IMR-90 (cell line): Measurements from ENCODE around the gene UBE3B. TPM values are rescaled to one million over a fixed set of nuclear protein-coding genes. Genes with fewer than 3 reads are reported as not detected.

Experiments
- ATAC-seq: fragments of 200-7000 bp; cut with Tn5 transposase; 2 replicates; pipeline ENCODE4 v1.9.1; 2020; ENCODE audit warnings: low read depth, mild to moderate bottlenecking, moderate library complexity
- BruUV-seq: library from RNA; stranded (reverse); fragments of 400-500 nt; replicated peaks from 2 replicates; lab custom pipeline; 2021; lab: Mats Ljungman, UMichigan
- CTCF ChIA-PET: fragments of 300-600 bp; formaldehyde crosslinking; extraction: SDS; loops from one replicate; lab custom pipeline; 2021; ENCODE audit warnings: antibody characterized with exemption; lab: Yijun Ruan, JAX
- POLR2A ChIA-PET: fragments of 300-600 bp; sonication (Branson Sonifier 250); formaldehyde crosslinking; loops from one replicate; lab custom pipeline; 2022; ENCODE audit warnings: antibody characterized with exemption; ENCODE audit not compliant: unreplicated experiment; lab: Charles Lee
- DNase-seq: peaks from one replicate; pipeline ENCODE4 v3.0.0; 2013
- H2AFZ ChIP-seq: replicated peaks from 2 replicates; pipeline ENCODE3; 2013; ENCODE audit warnings: low read length, mild to moderate bottlenecking; ENCODE audit not compliant: poor library complexity
- H2AK5ac ChIP-seq: 2 replicates; pipeline ENCODE4 v1.6.1; 2013; ENCODE audit warnings: low read depth, low read length, inconsistent platforms
- H2AK9ac ChIP-seq: replicated peaks from 2 replicates; pipeline ENCODE3; 2013; ENCODE audit warnings: mild to moderate bottlenecking, low read depth, low read length, moderate library complexity; ENCODE audit not compliant: poor library complexity
- H2BK120ac ChIP-seq: 2 replicates; pipeline ENCODE4 v1.6.1; 2013; ENCODE audit warnings: low read depth, low read length, inconsistent platforms
- H2BK15ac ChIP-seq: 3 replicates; pipeline ENCODE4 v1.6.1; 2013; ENCODE audit warnings: low read depth, low read length, inconsistent platforms
- H2BK20ac ChIP-seq: 2 replicates; pipeline ENCODE4 v1.6.1; 2013; ENCODE audit warnings: low read depth, mild to moderate bottlenecking, inconsistent platforms, low read length, moderate library complexity
- H2BK5ac ChIP-seq: 2 replicates; pipeline ENCODE4 v1.6.1; 2013; ENCODE audit warnings: mild to moderate bottlenecking, low read depth, low read length, inconsistent platforms; ENCODE audit not compliant: poor library complexity, severe bottlenecking
- H3K14ac ChIP-seq: replicated peaks from 2 replicates; pipeline ENCODE4 v1.6.1; 2013; ENCODE audit warnings: low read depth, low read length, inconsistent platforms
- H3K18ac ChIP-seq: 2 replicates; pipeline ENCODE4 v1.6.1; 2013; ENCODE audit warnings: low read depth, low read length, control low read depth
- H3K23ac ChIP-seq: 2 replicates; pipeline ENCODE4 v1.6.1; 2013; ENCODE audit warnings: low read depth, low read length, inconsistent platforms
- H3K27ac ChIP-seq: 2 replicates; pipeline ENCODE4 v1.5.1; 2013; ENCODE audit warnings: mild to moderate bottlenecking, control low read depth, low read length; ENCODE audit not compliant: insufficient read depth
- H3K27me3 ChIP-seq: 2 replicates; pipeline ENCODE4 v1.6.1; 2013; ENCODE audit warnings: low read length; ENCODE audit not compliant: control insufficient read depth, insufficient read depth
- H3K36me3 ChIP-seq: 2 replicates; pipeline ENCODE4 v1.6.1; 2013; ENCODE audit warnings: low read length, mixed read lengths; ENCODE audit not compliant: control insufficient read depth, insufficient read depth
- H3K4ac ChIP-seq: 2 replicates; pipeline ENCODE4 v1.6.1; 2013; ENCODE audit warnings: low read depth, low read length, inconsistent platforms
- H3K4me1 ChIP-seq: 2 replicates; pipeline ENCODE4 v1.6.1; 2013; ENCODE audit warnings: low read length, mixed read lengths; ENCODE audit not compliant: control insufficient read depth, insufficient read depth
- H3K4me2 ChIP-seq: 2 replicates; pipeline ENCODE4 v1.6.1; 2013; ENCODE audit warnings: low read depth, mild to moderate bottlenecking, control low read depth, low read length, moderate library complexity
- H3K4me3 ChIP-seq: 2 replicates; pipeline ENCODE4 v1.5.1; 2013; ENCODE audit warnings: low read depth, mild to moderate bottlenecking, control low read depth, low read length, moderate library complexity; ENCODE audit not compliant: insufficient read depth
- H3K56ac ChIP-seq: 2 replicates; pipeline ENCODE4 v1.6.1; 2013; ENCODE audit warnings: low read length, inconsistent platforms; ENCODE audit not compliant: insufficient read depth; ENCODE audit errors: extremely low read depth
- H3K79me1 ChIP-seq, 2 experiments: 2 replicates each; pipeline ENCODE4 v1.6.1; 2013; ENCODE audit warnings: low read length in 2 of 2, inconsistent platforms in 1 of 2, low read depth in 1 of 2
- H3K9ac ChIP-seq: 2 replicates; pipeline ENCODE4 v1.6.1; 2013; ENCODE audit warnings: low read depth, low read length, control low read depth
- H3K9me1 ChIP-seq: 2 replicates; pipeline ENCODE4 v1.6.1; 2013; ENCODE audit warnings: low read length, inconsistent platforms; ENCODE audit not compliant: insufficient read depth
- H3K9me3 ChIP-seq: 2 replicates; pipeline ENCODE4 v1.6.1; 2013; ENCODE audit warnings: low read length; ENCODE audit not compliant: control insufficient read depth, insufficient read depth
- H4K20me1 ChIP-seq: 2 replicates; pipeline ENCODE4 v1.6.1; 2013; ENCODE audit warnings: low read length, inconsistent platforms; ENCODE audit not compliant: insufficient read depth
- H4K5ac ChIP-seq: 2 replicates; pipeline ENCODE4 v1.6.1; 2013; ENCODE audit warnings: mild to moderate bottlenecking, low read depth, low read length, control low read depth
- H4K8ac ChIP-seq, 2 experiments: 2 replicates each; pipeline ENCODE4 v1.6.1; 2013; ENCODE audit warnings: low read depth in 2 of 2, low read length in 2 of 2, control low read depth in 1 of 2, inconsistent platforms in 1 of 2
- H4K91ac ChIP-seq: 2 replicates; pipeline ENCODE4 v1.6.1; 2013; ENCODE audit warnings: low read depth, low read length, inconsistent platforms; ENCODE audit not compliant: insufficient read depth
- BHLHE40 ChIP-seq: fragments of 150-350 bp; IDR thresholded peaks from 2 replicates; pipeline ENCODE4 v1.6.1; 2016; ENCODE audit warnings: mild to moderate bottlenecking, low read depth, low read length
- CEBPB ChIP-seq: IDR thresholded peaks from 2 replicates; pipeline ENCODE4 v1.6.1; 2012; ENCODE audit warnings: low read depth, low read length, improper control_type of control experiment
- MAFK ChIP-seq: IDR thresholded peaks from 2 replicates; pipeline ENCODE4 v1.6.1; 2012; ENCODE audit warnings: low read depth, low read length, improper control_type of control experiment
- MAZ ChIP-seq: IDR thresholded peaks from 2 replicates; pipeline ENCODE4 v1.6.1; 2012; ENCODE audit warnings: low read depth, mild to moderate bottlenecking, low read length, improper control_type of control experiment, moderate library complexity, borderline replicate concordance
- MXI1 ChIP-seq: IDR thresholded peaks from 2 replicates; pipeline ENCODE4 v1.6.1; 2012; ENCODE audit warnings: low read depth, mild to moderate bottlenecking, low read length, moderate library complexity, borderline replicate concordance
- POLR2A ChIP-seq: IDR thresholded peaks from 2 replicates; pipeline ENCODE4 v1.6.1; 2012; ENCODE audit warnings: mild to moderate bottlenecking, low read depth, low read length
- RAD21 ChIP-seq: IDR thresholded peaks from 2 replicates; pipeline ENCODE4 v1.6.1; 2012; ENCODE audit warnings: low read length, improper control_type of control experiment
- RCOR1 ChIP-seq: IDR thresholded peaks from 2 replicates; pipeline ENCODE4 v1.6.1; 2012; ENCODE audit warnings: mild to moderate bottlenecking, low read length, improper control_type of control experiment; ENCODE audit not compliant: insufficient replicate concordance
- WGBS, 2 experiments: methylation state at CpG; one replicate each; pipeline versions ENCODE4 v1.1.5 to v1.1.7; 2013; ENCODE audit warnings: missing lambda C conversion rate in 2 of 2; ENCODE audit not compliant: insufficient read length in 1 of 2; ENCODE audit errors: extremely low coverage in 2 of 2; 5-methylcytosine and 5-hydroxymethylcytosine counted together
- dilution Hi-C: fragments of 300-500 bp; cut with HindIII; formaldehyde crosslinking; loops from one replicate; pipeline ENCODE4 v1.14.3; 2018; ENCODE audit warnings: low sequenced_read_pairs; ENCODE audit not compliant: unreplicated experiment
- in situ Hi-C: fragments of 300-500 bp; cut with MboI; formaldehyde crosslinking; loops from 3 replicates; pipeline ENCODE4 v1.14.3; 2019; ENCODE audit warnings: low sequenced_read_pairs, inconsistent platforms, mixed read lengths
- intact Hi-C: fragments of 100-400 bp; cut with micrococcal nuclease; formaldehyde crosslinking; loops from 2 replicates; pipeline ENCODE4 v1.10.0; 2022
- polyA plus RNA-seq, 3 experiments: library from polyadenylated mRNA; depleted of rRNA; stranded (reverse); fragments of >200 nt; gene quantifications; 2 replicates each; pipeline ENCODE4 v1.2.3, GENCODE V29; 2012; ENCODE audit warnings: low replicate concordance in 1 of 3
- total RNA-seq: library from RNA; depleted of rRNA; stranded (reverse); fragments of >200 nt; gene quantifications from 2 replicates; pipeline ENCODE4 v1.2.3, GENCODE V29; 2012

UBE3B gene
- total and polyA plus RNA-seq, 2 of the 4 experiments (the other 2 are of a cell fraction), result 18.8 to 24.9 TPM

DNA sequence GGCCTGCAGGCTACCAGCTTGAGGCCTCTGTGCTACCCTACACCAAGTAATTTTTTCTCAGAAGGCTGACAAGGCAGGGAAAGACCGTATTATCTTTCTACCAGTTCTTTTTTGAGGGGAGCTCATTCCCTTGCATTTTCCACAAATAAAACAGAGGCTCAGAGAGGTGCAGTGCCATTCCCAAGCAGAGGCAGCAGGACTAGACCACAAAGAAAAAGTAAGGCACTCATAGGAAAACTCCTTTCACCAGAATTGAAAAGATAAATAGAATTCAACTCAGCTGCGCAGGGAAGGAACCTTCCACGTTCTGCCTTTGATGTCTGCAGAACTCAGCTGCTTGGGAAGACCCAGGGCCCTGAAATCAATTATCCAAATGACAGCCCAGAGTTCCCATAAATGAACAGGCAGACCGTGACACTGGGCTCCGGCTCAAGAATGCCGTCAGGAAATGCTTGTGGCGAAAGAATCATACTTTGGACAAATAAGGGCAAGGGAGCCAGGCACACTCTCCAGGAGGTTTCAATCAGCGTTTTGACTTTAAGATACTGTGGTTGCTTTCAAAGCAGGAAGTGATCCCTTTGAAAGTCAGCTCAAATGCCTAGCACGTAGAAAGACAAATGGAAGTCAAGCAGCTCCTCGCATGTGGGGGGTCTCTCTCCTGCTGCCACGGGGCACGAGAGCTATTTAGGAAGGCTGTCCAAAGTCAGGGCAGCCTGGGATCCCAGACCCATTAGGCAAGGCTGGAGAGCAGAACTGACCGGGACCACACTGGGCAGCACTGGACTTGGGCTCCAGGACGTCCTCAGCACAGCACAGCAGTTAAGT is 14.4 kb upstream of the UBE3B start:
- H2BK15ac ChIP-seq, result peak overlapping the region; percentile 87
- peak; percentile 98 for DNase-seq
- TF ChIP-seq BHLHE40 (peak; percentile 79), MAZ (no peak), MAFK (peak; percentile 36; the same call in 1 of the 2 replicates), CEBPB (peak; percentile 53), MXI1 (0 out of 2 replicates have a peak, but pooled peaks have one; percentile 40), RAD21 (no peak), POLR2A (peak; percentile 84), RCOR1 (no peak)
- intact Hi-C loops (loop anchor here (2.0 kb wide), 1 partner anchor 14 kb away; the partner anchor contains the start of genes KCTD10 and UBE3B), dilution Hi-C loops (no loop called here), in situ Hi-C loops (no loop called here)
- peaks cover 29 to 81% of the 10 kb centered on the region in 2 experiments for H3K79me1 ChIP-seq
- peak overlapping the region; percentile 99 for H3K27ac ChIP-seq
- H3K18ac ChIP-seq, result peak overlapping the region; percentile 87
- peak overlapping the region; percentile 86 for H2AK9ac ChIP-seq
- H2AFZ ChIP-seq, result peak overlapping the region; percentile 79
- peaks cover 48% of the 10 kb centered on the region for H3K9me1 ChIP-seq
- H3K23ac ChIP-seq, result peak overlapping the region; percentile 95
- H2BK120ac ChIP-seq, result peak overlapping the region; percentile 97
- H3K14ac ChIP-seq, result peak overlapping the region; percentile 95
- peak overlapping the region; percentile 99 for H3K4ac ChIP-seq
- H3K4me1 ChIP-seq, result peaks cover 51% of the 10 kb centered on the region
- no peaks in the 10 kb centered on the region for H3K9me3 ChIP-seq
- H3K36me3 ChIP-seq, result peaks cover 37% of the 10 kb centered on the region
- H4K5ac ChIP-seq, result peak overlapping the region; percentile 90
- H4K91ac ChIP-seq, result peak overlapping the region; percentile 98
- ATAC-seq, result peak; percentile 47
- WGBS, 2 experiments, result 0% methylated on average over 2 of the region's 14 CpGs; no CpG with 5 or more reads in 1 of the 2 experiments
- H3K4me2 ChIP-seq, result peak overlapping the region; percentile 71
- peak overlapping the region; percentile 96 to 97 for H4K8ac ChIP-seq
- H3K56ac ChIP-seq, result peak overlapping the region; percentile 99
- ChIA-PET CTCF (interaction anchor here (0.8 to 2.0 kb wide), 3 partner anchors 8 to 31 kb away, joined by 3 to 4 read pairs (median 3); no protein-coding TSS in a partner anchor), POLR2A (interaction anchor here (0.5 to 1.1 kb wide), 4 partner anchors 14 to 263 kb away, joined by 3 to 7 read pairs (median 4); partner anchors contain the start of genes KCTD10 and UBE3B)
- no peaks in the 10 kb centered on the region for H3K27me3 ChIP-seq
- H3K9ac ChIP-seq, result peak overlapping the region; percentile 86
- H2AK5ac ChIP-seq, result peak overlapping the region; percentile 98
- peak overlapping the region; percentile 94 for H2BK20ac ChIP-seq
- H2BK5ac ChIP-seq, result peak overlapping the region; percentile 98
- peaks cover 16% of the 10 kb centered on the region; the same call in 1 of the 2 replicates for H4K20me1 ChIP-seq
- BruUV-seq, result no TSS peak
- peak overlapping the region; percentile 9; the same call in 1 of the 2 replicates for H3K4me3 ChIP-seq
